Muscle of leg (tissue), 11 donors: ENCODE results near the gene CAPN12. TPM values are rescaled to one million over a fixed set of nuclear protein-coding genes. Genes with fewer than 3 reads are reported as not detected.

Source experiments
- DNase-seq: peaks from one replicate; pipeline ENCODE4 v3.0.0; 2013
- H3K27ac ChIP-seq: one replicate; pipeline ENCODE4 v1.5.1; 2013; ENCODE audit warnings: mild to moderate bottlenecking, low read length, control low read depth
- H3K27me3 ChIP-seq: one replicate; pipeline ENCODE4 v1.6.1; 2013; ENCODE audit warnings: low read length; ENCODE audit not compliant: control insufficient read depth, insufficient read depth
- H3K36me3 ChIP-seq: one replicate; pipeline ENCODE4 v1.6.1; 2013; ENCODE audit warnings: low read length; ENCODE audit not compliant: control insufficient read depth, insufficient read depth
- H3K4me1 ChIP-seq: one replicate; pipeline ENCODE4 v1.6.1; 2013; ENCODE audit warnings: low read length; ENCODE audit not compliant: control insufficient read depth, insufficient read depth
- H3K4me3 ChIP-seq: one replicate; pipeline ENCODE4 v1.5.1; 2013; ENCODE audit warnings: low read length, control low read depth
- H3K9me3 ChIP-seq: replicated peaks from 2 replicates; pipeline ENCODE4 v1.6.1; 2013; ENCODE audit warnings: low read depth, low read length; ENCODE audit not compliant: control insufficient read depth
- WGBS: methylation state at CpG from one replicate; pipeline ENCODE4 v1.1.5; 2013; ENCODE audit warnings: missing lambda C conversion rate; ENCODE audit not compliant: insufficient coverage; 5-methylcytosine and 5-hydroxymethylcytosine counted together
- polyA plus RNA-seq, 8 donors: library from polyadenylated mRNA; unstranded; fragments of 120-200 nt; gene quantifications; one replicate each; pipeline versions ENCODE4 v1.2.1 to v1.2.3, GENCODE V29; 2013; ENCODE audit warnings: inconsistent platforms in 1 of 8, low replicate concordance in 1 of 8; ENCODE audit not compliant: insufficient read length in 8 of 8, insufficient read depth in 1 of 8
- total RNA-seq: library from RNA; stranded (reverse); fragments of 120-200 nt; gene quantifications from one replicate; pipeline ENCODE4 v1.2.4, GENCODE V29; 2013

Gene CAPN12
- total and polyA plus RNA-seq, 9 donors: 0.23 to 2.1 (median 1.1) TPM

GRCh38 chr19:38702278-38702677, 42.0 kb downstream of the CAPN12 start:
- 34% methylated on average over 7 of the region's 14 CpGs for WGBS
- Histone ChIP-seq H3K27me3 (no peaks in the 10 kb centered on the region), H3K9me3 (no peaks in the 10 kb centered on the region), H3K4me3 (no peak overlapping the region), H3K27ac (peak overlapping the region; percentile 82), H3K36me3 (peaks cover 78% of the 10 kb centered on the region), H3K4me1 (peaks cover 66% of the 10 kb centered on the region)
- peak; percentile 68 for DNase-seq

DNA sequence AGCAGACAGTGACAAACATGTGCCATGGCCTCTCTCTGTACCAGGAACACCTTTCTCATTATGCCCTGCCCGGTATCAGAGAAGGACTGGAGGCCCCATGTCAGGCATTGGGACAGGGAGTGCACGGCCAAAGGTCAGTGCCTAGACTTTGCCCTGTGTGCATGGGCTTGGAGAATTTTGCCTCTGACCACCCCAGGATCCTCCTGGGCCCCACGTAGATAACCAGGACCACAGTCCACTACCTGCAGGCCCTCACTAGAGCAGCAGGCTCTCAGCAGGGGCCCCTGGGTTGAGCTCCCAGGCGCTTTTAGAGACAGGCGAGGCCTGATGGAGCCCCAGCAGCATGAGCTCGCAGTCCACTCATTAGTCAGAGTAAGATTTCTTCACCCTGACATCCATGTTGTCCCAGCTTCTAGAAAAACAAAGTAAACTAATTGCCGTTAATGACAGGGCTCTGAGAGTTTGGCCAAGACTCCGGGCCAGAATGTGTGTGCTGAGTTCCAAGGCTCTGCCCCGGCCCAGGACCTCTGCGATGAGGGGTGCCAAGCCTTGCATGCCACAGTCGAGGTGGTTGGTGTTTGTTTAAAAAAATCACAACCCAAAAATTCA, 42.7 kb downstream of the CAPN12 start:
- no peaks in the 10 kb centered on the region for H3K9me3 ChIP-seq
- H3K4me3 ChIP-seq: no peak overlapping the region
- peaks cover 67% of the 10 kb centered on the region for H3K4me1 ChIP-seq
- peak overlapping the region; percentile 82 for H3K27ac ChIP-seq
- 68% methylated on average over 7 of the region's 11 CpGs for WGBS
- no peak for DNase-seq
- H3K27me3 ChIP-seq: no peaks in the 10 kb centered on the region
- peaks cover 77% of the 10 kb centered on the region for H3K36me3 ChIP-seq

GRCh38 chr19:38700902-38701454, 43.3 kb downstream of the CAPN12 start:
- WGBS: 85% methylated on average over 11 of the region's 18 CpGs
- Histone ChIP-seq H3K27ac (peak overlapping the region; percentile 82), H3K36me3 (peaks cover 75% of the 10 kb centered on the region), H3K4me3 (no peak overlapping the region), H3K4me1 (peaks cover 68% of the 10 kb centered on the region), H3K27me3 (no peaks in the 10 kb centered on the region), H3K9me3 (no peaks in the 10 kb centered on the region)
- DNase-seq: no peak

GRCh38 chr19:38700350-38700901, 43.8 kb downstream of the CAPN12 start:
- H3K27me3 ChIP-seq: no peaks in the 10 kb centered on the region
- no peak for DNase-seq
- no peak overlapping the region for H3K4me3 ChIP-seq
- WGBS: 90% methylated on average over 16 of the region's 22 CpGs
- peak overlapping the region; percentile 29 for H3K27ac ChIP-seq
- peaks cover 75% of the 10 kb centered on the region for H3K36me3 ChIP-seq
- peaks cover 74% of the 10 kb centered on the region for H3K4me1 ChIP-seq
- H3K9me3 ChIP-seq: no peaks in the 10 kb centered on the region

GRCh38 chr19:38699647-38700349, 44.5 kb downstream of the CAPN12 start:
- H3K4me1 ChIP-seq: peaks cover 78% of the 10 kb centered on the region
- H3K27me3 ChIP-seq: no peaks in the 10 kb centered on the region
- H3K4me3 ChIP-seq: no peak overlapping the region
- peaks cover 75% of the 10 kb centered on the region for H3K36me3 ChIP-seq
- peak overlapping the region; percentile 29 for H3K27ac ChIP-seq
- 77% methylated on average over 11 of the region's 18 CpGs for WGBS
- no peaks in the 10 kb centered on the region for H3K9me3 ChIP-seq
- DNase-seq: no peak

GRCh38 chr19:38699027-38699346, 45.3 kb downstream of the CAPN12 start:
- H3K4me3 ChIP-seq: no peak overlapping the region
- 89% methylated on average over 7 of the region's 7 CpGs for WGBS
- H3K27me3 ChIP-seq: no peaks in the 10 kb centered on the region
- DNase-seq: no peak
- H3K36me3 ChIP-seq: peaks cover 72% of the 10 kb centered on the region
- H3K27ac ChIP-seq: peak overlapping the region; percentile 31
- H3K9me3 ChIP-seq: no peaks in the 10 kb centered on the region
- peaks cover 84% of the 10 kb centered on the region for H3K4me1 ChIP-seq

GRCh38 chr19:38698225-38699026, 45.8 kb downstream of the CAPN12 start:
- Histone ChIP-seq H3K4me3 (no peak overlapping the region), H3K36me3 (peaks cover 68% of the 10 kb centered on the region), H3K9me3 (no peaks in the 10 kb centered on the region), H3K27ac (peak overlapping the region; percentile 31), H3K27me3 (no peaks in the 10 kb centered on the region), H3K4me1 (peaks cover 89% of the 10 kb centered on the region)
- no peak for DNase-seq
- 73% methylated on average over 7 of the region's 22 CpGs for WGBS

GRCh38 chr19:38697641-38698071, 46.6 kb downstream of the CAPN12 start:
- no peak overlapping the region for H3K4me3 ChIP-seq
- H3K36me3 ChIP-seq: peaks cover 64% of the 10 kb centered on the region
- DNase-seq: no peak
- no peaks in the 10 kb centered on the region for H3K9me3 ChIP-seq
- H3K4me1 ChIP-seq: peaks cover 90% of the 10 kb centered on the region
- H3K27ac ChIP-seq: no peak overlapping the region
- H3K27me3 ChIP-seq: no peaks in the 10 kb centered on the region
- WGBS: 85% methylated on average over 9 of the region's 11 CpGs

GRCh38 chr19:38697197-38697596, 47.1 kb downstream of the CAPN12 start:
- Histone ChIP-seq H3K4me1 (peaks cover 89% of the 10 kb centered on the region), H3K4me3 (no peak overlapping the region), H3K36me3 (peaks cover 60% of the 10 kb centered on the region), H3K27ac (no peak overlapping the region), H3K9me3 (no peaks in the 10 kb centered on the region), H3K27me3 (no peaks in the 10 kb centered on the region)
- WGBS: 100% methylated on average over 2 of the region's 6 CpGs
- no peak for DNase-seq

DNA sequence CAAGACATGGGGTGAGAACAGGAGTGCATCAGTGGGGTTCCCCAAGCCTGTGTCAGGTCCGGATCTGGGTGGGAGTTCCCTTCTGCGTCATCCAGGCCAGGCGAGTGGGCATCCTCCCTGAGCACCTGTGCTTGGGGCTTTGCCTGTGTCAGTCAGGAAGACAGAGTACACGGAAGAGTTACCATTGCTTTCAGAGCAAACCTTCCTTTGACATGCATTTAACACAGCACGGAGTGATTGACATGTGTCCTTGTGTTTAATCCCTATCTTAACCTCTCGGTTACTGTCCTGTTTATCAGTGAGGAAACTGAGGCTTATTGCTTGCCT, 47.6 kb downstream of the CAPN12 start:
- no peaks in the 10 kb centered on the region for H3K9me3 ChIP-seq
- peaks cover 58% of the 10 kb centered on the region for H3K36me3 ChIP-seq
- 97% methylated on average over 4 of the region's 6 CpGs for WGBS
- no peak overlapping the region for H3K4me3 ChIP-seq
- H3K4me1 ChIP-seq: peaks cover 86% of the 10 kb centered on the region
- DNase-seq: no peak
- no peaks in the 10 kb centered on the region for H3K27me3 ChIP-seq
- no peak overlapping the region for H3K27ac ChIP-seq
